Erythroblast (primary cell): ENCODE data around the gene FADS2.

Experiments used
- GATA1 ChIP-seq: IDR thresholded peaks from 2 replicates; pipeline ENCODE4 v1.6.1; 2011; ENCODE audit warnings: low read depth, mild to moderate bottlenecking, control low read depth, low read length, moderate library complexity
- POLR2A ChIP-seq: IDR thresholded peaks from 2 replicates; pipeline ENCODE4 v1.6.1; 2011; ENCODE audit warnings: mild to moderate bottlenecking, low read length

DNA sequence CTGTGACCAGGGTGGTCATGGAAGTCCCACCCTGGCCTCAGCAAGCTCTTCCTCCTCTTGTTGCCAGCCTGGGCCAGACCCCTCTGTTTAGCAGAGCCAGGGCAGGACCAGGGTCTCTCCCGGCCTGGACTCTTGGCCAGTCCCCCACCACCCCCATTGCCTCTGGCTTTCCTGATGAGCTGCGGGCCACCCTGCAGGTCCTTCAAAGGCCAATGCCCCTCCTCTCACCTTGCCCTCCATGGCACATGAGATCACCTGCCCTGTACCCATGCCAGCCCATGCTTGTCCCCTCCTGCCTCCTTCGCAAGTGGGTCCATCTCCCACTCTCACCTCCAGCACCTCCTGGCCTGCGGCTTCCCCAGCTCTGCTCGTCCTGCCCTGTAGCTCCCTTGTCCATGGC lies 10.4 kb downstream of the FADS2 start:
- TF ChIP-seq POLR2A (peak; percentile 25), GATA1 (no peak)
